Tibial artery (tissue), 4 donors: ENCODE results near the gene OSMR.

Source experiments
- DNase-seq, 2 donors: peaks; one replicate each; pipeline ENCODE4 v3.0.0-alpha.2; 2019
- H3K27ac ChIP-seq, 2 donors: fragments of 200-600 bp; sonication (generic) in 1 of 2; 1 replicate in 1 of 2; 2 replicates in 1 of 2; pipeline ENCODE4 v1.5.1; 2018 to 2019; ENCODE audit warnings: mild to moderate bottlenecking in 1 of 2
- H3K27me3 ChIP-seq, 2 donors: fragments of 200-600 bp; sonication (generic) in 1 of 2; one replicate each; pipeline versions ENCODE4 v1.5.1 to v1.6.0; 2016 to 2019
- H3K36me3 ChIP-seq, 3 donors: fragments of 200-600 bp; sonication (generic) in 2 of 3; one replicate each; pipeline ENCODE4 v1.5.1; 2016 to 2019; ENCODE audit warnings: mild to moderate bottlenecking in 2 of 3
- H3K4me1 ChIP-seq, 4 donors: fragments of 200-600 bp; sonication (generic) in 2 of 4; 1 replicate in 3 of 4; 2 replicates in 1 of 4; pipeline ENCODE4 v1.5.1; 2016 to 2019
- H3K4me3 ChIP-seq, 2 donors: fragments of 200-600 bp; sonication (generic) in 1 of 2; 1 replicate in 1 of 2; 2 replicates in 1 of 2; pipeline ENCODE4 v1.5.1; 2018 to 2019; ENCODE audit warnings: mild to moderate bottlenecking in 2 of 2
- H3K9me3 ChIP-seq, 3 donors: fragments of 200-600 bp; sonication (generic) in 1 of 3; one replicate each; pipeline ENCODE4 v1.5.1; 2016 to 2019
- intact Hi-C: fragments of 100-400 bp; cut with DNase I; formaldehyde crosslinking; loops from one replicate; pipeline ENCODE4 v1.15.0; 2023; ENCODE audit warnings: low total_unique reads
- TF ChIP-seq, protein P1 (sequence below), 2 experiments: fragments of 200-600 bp in 1 of 2; fragments of 450-650 bp in 1 of 2; IDR thresholded peaks; one replicate each; pipeline ENCODE4 v1.5.1; 2017 to 2019; ENCODE audit warnings: antibody characterized with exemption in 2 of 2, mild to moderate bottlenecking in 1 of 2, moderate library complexity in 1 of 2

Gene OSMR

DNA sequence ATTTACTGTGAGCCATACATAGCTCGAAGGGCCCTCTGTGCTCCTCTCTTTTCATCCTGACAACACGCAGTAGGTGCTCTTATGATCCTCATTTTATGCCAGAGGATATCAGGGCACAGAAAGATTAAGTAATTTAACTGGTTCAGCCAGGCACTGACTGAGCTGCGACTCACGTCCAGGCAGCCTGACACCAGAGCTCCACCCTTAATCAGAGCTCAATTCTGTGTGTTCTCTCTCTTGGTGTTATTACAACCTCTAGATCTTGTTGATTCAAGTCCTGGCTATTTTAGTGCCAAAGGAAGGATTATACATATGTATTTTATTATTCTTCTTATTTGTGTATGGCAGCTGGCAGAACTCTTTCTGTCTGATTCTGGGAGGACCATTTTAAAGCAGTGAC lies 59.7 kb downstream of the OSMR start:
- Histone ChIP-seq H3K27me3 (no peaks in the 10 kb centered on the region), H3K27ac (no peak overlapping the region), H3K4me3 (no peak overlapping the region), H3K36me3 (peaks cover 62 to 76% (median 70%) of the 10 kb centered on the region in 3 donors), H3K9me3 (peaks cover 0 to 11% (median 0%) of the 10 kb centered on the region in 3 donors), H3K4me1 (no peaks in the 10 kb centered on the region)
- TF ChIP-seq, protein P1, sequence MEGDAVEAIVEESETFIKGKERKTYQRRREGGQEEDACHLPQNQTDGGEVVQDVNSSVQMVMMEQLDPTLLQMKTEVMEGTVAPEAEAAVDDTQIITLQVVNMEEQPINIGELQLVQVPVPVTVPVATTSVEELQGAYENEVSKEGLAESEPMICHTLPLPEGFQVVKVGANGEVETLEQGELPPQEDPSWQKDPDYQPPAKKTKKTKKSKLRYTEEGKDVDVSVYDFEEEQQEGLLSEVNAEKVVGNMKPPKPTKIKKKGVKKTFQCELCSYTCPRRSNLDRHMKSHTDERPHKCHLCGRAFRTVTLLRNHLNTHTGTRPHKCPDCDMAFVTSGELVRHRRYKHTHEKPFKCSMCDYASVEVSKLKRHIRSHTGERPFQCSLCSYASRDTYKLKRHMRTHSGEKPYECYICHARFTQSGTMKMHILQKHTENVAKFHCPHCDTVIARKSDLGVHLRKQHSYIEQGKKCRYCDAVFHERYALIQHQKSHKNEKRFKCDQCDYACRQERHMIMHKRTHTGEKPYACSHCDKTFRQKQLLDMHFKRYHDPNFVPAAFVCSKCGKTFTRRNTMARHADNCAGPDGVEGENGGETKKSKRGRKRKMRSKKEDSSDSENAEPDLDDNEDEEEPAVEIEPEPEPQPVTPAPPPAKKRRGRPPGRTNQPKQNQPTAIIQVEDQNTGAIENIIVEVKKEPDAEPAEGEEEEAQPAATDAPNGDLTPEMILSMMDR (IDR thresholded peaks at IDR 0.05) = no peak
- intact Hi-C loops = no loop called here
- DNase-seq = no peak

DNA sequence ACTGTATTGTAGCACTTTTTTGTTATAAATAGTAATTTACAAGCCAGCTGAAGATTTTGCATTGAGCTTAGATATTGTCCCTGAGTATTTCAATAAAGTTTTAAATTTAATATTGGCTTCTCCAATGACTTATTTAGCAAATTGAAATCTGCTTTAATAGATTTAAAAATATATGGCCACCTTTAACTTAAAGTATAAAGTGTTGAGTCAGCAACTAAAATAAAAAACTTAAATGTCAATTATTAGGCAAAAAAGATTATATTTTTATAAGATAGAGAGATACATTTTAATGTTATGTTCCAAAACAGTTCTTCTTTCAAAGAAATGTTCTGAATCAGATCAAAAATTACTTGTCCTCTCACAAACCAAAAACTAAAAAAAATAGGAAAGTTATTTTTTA lies 60.7 kb downstream of the OSMR start:
- Histone ChIP-seq H3K36me3 (peaks cover 62 to 67% (median 62%) of the 10 kb centered on the region in 3 donors), H3K9me3 (peaks cover 0 to 11% (median 0%) of the 10 kb centered on the region in 3 donors), H3K4me3 (no peak overlapping the region), H3K4me1 (no peaks in the 10 kb centered on the region), H3K27ac (no peak overlapping the region), H3K27me3 (no peaks in the 10 kb centered on the region)
- intact Hi-C loops = no loop called here
- no peak for DNase-seq
- TF ChIP-seq, protein P1 (IDR thresholded peaks at IDR 0.05) = no peak

DNA sequence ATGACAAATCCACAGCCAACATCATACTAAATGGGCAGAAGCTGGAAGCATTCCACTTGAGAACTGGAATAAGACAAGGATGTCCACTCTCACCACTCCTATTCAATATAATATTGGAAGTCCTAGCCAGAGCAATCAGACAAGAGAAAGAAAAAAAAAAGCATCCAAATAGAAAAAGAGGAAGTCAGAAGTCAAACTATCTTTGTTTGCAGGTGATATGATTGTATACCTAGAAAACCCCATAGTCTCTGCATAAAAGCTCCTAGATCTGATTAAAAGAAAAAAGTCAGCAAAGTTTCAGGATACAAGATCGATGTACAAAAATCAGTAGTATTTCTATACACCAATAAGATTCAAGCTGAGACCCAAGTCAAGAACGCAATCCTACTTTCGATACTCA lies 66.1 kb downstream of the OSMR start:
- TF ChIP-seq, protein P1 (IDR thresholded peaks at IDR 0.05) = no peak
- Histone ChIP-seq H3K9me3 (peaks cover 0 to 4% (median 0%) of the 10 kb centered on the region in 3 donors), H3K4me3 (no peak overlapping the region), H3K27ac (no peak overlapping the region), H3K27me3 (no peaks in the 10 kb centered on the region), H3K36me3 (peaks cover 15 to 28% (median 23%) of the 10 kb centered on the region in 3 donors), H3K4me1 (no peaks in the 10 kb centered on the region)
- DNase-seq = no peak
- intact Hi-C loops = no loop called here

DNA sequence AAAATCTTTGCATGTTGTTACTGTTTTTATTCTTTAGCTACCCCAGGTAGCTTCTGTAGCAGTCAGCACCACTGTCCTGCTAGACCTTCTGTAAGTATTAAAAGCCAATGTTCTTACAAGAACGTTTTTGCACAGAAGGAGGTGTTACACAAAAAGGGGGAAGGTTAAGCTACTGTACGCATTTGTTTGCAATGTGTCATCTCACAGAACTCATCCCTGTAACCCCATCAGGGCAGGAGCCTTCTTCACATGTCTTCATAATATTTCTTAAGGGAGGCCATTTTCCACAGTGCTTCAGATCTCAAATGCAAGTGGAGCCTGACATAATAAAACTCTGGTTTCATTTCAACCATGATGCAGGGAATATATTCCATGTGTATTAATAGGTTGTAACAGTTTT lies 67.9 kb downstream of the OSMR start:
- peaks cover 0 to 4% (median 0%) of the 10 kb centered on the region in 3 donors for H3K9me3 ChIP-seq
- DNase-seq = no peak
- intact Hi-C loops = no loop called here
- no peak overlapping the region for H3K27ac ChIP-seq
- no peaks in the 10 kb centered on the region for H3K4me1 ChIP-seq
- TF ChIP-seq, protein P1 (IDR thresholded peaks at IDR 0.05) = no peak
- H3K36me3 ChIP-seq = peaks cover 2 to 28% (median 23%) of the 10 kb centered on the region in 3 donors
- no peak overlapping the region for H3K4me3 ChIP-seq
- H3K27me3 ChIP-seq = no peaks in the 10 kb centered on the region

DNA sequence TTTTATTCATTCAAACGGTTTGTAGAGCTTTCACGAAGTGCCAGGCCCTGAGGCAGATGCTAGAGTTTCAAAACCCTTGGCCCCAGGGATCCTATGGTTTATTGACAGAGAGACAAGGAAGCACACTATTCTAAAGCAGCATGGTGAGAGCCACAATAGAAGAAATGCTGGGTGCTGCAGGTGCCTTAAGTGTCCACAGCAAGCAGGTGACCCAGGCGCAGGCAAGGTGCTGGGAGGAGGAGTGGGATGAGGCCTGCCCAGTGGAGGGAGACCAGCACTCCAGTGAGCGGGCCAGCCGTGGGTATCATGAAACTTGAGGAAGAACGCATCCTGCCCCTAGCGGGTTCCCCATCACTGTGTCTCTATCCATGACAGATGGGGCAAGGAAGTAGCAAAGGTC lies 71.0 kb downstream of the OSMR start:
- H3K9me3 ChIP-seq = peaks cover 0 to 4% (median 0%) of the 10 kb centered on the region in 3 donors
- no peaks in the 10 kb centered on the region for H3K4me1 ChIP-seq
- peaks cover 2 to 46% (median 44%) of the 10 kb centered on the region in 3 donors for H3K36me3 ChIP-seq
- DNase-seq = no peak
- no peak overlapping the region for H3K4me3 ChIP-seq
- no peaks in the 10 kb centered on the region for H3K27me3 ChIP-seq
- H3K27ac ChIP-seq = no peak overlapping the region
- intact Hi-C loops = no loop called here
- TF ChIP-seq, protein P1 (IDR thresholded peaks at IDR 0.05) = no peak

DNA sequence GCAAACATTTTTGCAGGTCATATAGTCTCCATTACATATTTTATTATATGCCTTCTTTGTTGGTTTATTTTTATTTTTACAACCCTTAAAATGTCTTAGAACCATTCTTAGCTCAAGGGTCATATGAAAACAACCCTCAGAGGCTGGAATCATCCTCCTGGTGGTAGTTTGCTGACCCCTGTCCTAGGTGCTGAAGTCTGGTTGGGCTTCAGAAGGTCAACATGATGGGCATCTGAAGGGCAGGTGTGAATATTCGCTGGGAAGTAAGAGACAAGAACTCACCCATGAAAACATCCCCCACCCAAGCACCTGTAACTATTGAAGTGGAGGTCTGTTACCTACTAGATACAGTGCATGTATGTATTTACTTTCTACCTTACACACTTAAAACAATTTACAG lies 75.4 kb downstream of the OSMR start:
- intact Hi-C loops = loop anchor here (10.0 kb wide), 1 partner anchor 76 kb away; the partner anchor contains the start of gene OSMR
- no peak overlapping the region for H3K4me3 ChIP-seq
- H3K36me3 ChIP-seq = peaks cover 2 to 51% (median 46%) of the 10 kb centered on the region in 3 donors
- no peak for DNase-seq
- no peaks in the 10 kb centered on the region for H3K27me3 ChIP-seq
- H3K4me1 ChIP-seq = peaks cover 0 to 37% (median 29%) of the 10 kb centered on the region in 4 donors
- H3K27ac ChIP-seq = no peak overlapping the region
- TF ChIP-seq, protein P1 (IDR thresholded peaks at IDR 0.05) = no peak
- H3K9me3 ChIP-seq = no peaks in the 10 kb centered on the region
